Liver (tissue), 9 donors: ENCODE measurements around the gene HARBI1. TPM values are rescaled to one million over a fixed set of nuclear protein-coding genes. Genes with fewer than 3 reads are reported as not detected.

Source experiments
- DNase-seq: peaks from one replicate; pipeline ENCODE4 v3.0.0-alpha.2; 2017; ENCODE audit warnings: low spot score
- H3K27ac ChIP-seq, 2 donors: one replicate each; pipeline ENCODE4 v1.7.0; 2013; ENCODE audit warnings: inconsistent platforms in 2 of 2, low read length in 2 of 2, control low read depth in 1 of 2, low read depth in 1 of 2, mild to moderate bottlenecking in 1 of 2
- H3K27me3 ChIP-seq, 4 donors: one replicate each; pipeline versions ENCODE4 v1.6.1 to v1.7.0; 2013; ENCODE audit warnings: low read length in 3 of 4, inconsistent platforms in 1 of 4, mild to moderate bottlenecking in 1 of 4, moderate library complexity in 1 of 4; ENCODE audit not compliant: control insufficient read depth in 4 of 4, insufficient read depth in 4 of 4
- H3K36me3 ChIP-seq, 4 donors: one replicate each; pipeline versions ENCODE4 v1.6.1 to v1.7.0; 2013; ENCODE audit warnings: low read length in 3 of 4, mild to moderate bottlenecking in 3 of 4, low read depth in 1 of 4, moderate library complexity in 1 of 4; ENCODE audit not compliant: control insufficient read depth in 4 of 4, insufficient read depth in 3 of 4
- H3K4me1 ChIP-seq, 4 donors: one replicate each; pipeline versions ENCODE4 v1.6.1 to v1.7.0; 2013; ENCODE audit warnings: low read length in 3 of 4, mild to moderate bottlenecking in 3 of 4, moderate library complexity in 1 of 4; ENCODE audit not compliant: control insufficient read depth in 4 of 4, insufficient read depth in 4 of 4
- H3K4me3 ChIP-seq, 3 donors: one replicate each; pipeline versions ENCODE4 v1.6.1 to v1.7.0; 2013; ENCODE audit warnings: low read length in 3 of 3, control low read depth in 1 of 3, low read depth in 1 of 3, mild to moderate bottlenecking in 1 of 3
- H3K9ac ChIP-seq, 2 donors: one replicate each; pipeline ENCODE4 v1.7.0; 2013; ENCODE audit warnings: low read length in 2 of 2, mild to moderate bottlenecking in 2 of 2, moderate library complexity in 2 of 2, control low read depth in 1 of 2, low read depth in 1 of 2
- H3K9me3 ChIP-seq, 4 donors: one replicate each; pipeline versions ENCODE4 v1.6.1 to v1.7.0; 2013; ENCODE audit warnings: low read length in 3 of 4; ENCODE audit not compliant: control insufficient read depth in 4 of 4
- EGR1 ChIP-seq, 2 donors: IDR thresholded peaks; 2 replicates each; pipeline ENCODE4 v1.6.1; 2016 to 2018; ENCODE audit warnings: antibody characterized with exemption in 2 of 2, low read depth in 2 of 2
- FOXA1 ChIP-seq: IDR thresholded peaks from 2 replicates; pipeline ENCODE4 v1.6.1; 2016; ENCODE audit warnings: antibody characterized with exemption
- FOXA2 ChIP-seq: IDR thresholded peaks from 2 replicates; pipeline ENCODE4 v1.6.1; 2016; ENCODE audit warnings: antibody characterized with exemption
- GABPA ChIP-seq, 2 donors: IDR thresholded peaks in 1 of 2; conservative IDR thresholded peaks in 1 of 2; 2 replicates each; pipeline ENCODE4 v1.6.1; 2016; ENCODE audit warnings: antibody characterized with exemption in 2 of 2, mild to moderate bottlenecking in 1 of 2, moderate library complexity in 1 of 2
- HNF4A ChIP-seq, 2 donors: conservative IDR thresholded peaks; 2 replicates each; pipeline ENCODE4 v1.6.1; 2016; ENCODE audit warnings: antibody characterized with exemption in 2 of 2, mild to moderate bottlenecking in 2 of 2
- HNF4G ChIP-seq: IDR thresholded peaks from 2 replicates; pipeline ENCODE4 v1.6.1; 2016; ENCODE audit warnings: antibody characterized with exemption
- JUND ChIP-seq, 2 donors: IDR thresholded peaks; 2 replicates each; pipeline ENCODE4 v1.6.1; 2016; ENCODE audit warnings: antibody characterized with exemption in 2 of 2
- NR2F2 ChIP-seq: IDR thresholded peaks from 2 replicates; pipeline ENCODE4 v1.6.1; 2016; ENCODE audit warnings: antibody characterized with exemption
- RAD21 ChIP-seq, 2 donors: IDR thresholded peaks; 2 replicates each; pipeline ENCODE4 v1.6.1; 2016; ENCODE audit warnings: antibody characterized with exemption in 2 of 2, mild to moderate bottlenecking in 2 of 2
- RXRA ChIP-seq, 2 donors: IDR thresholded peaks; 2 replicates each; pipeline ENCODE4 v1.6.1; 2017 to 2018; ENCODE audit warnings: antibody characterized with exemption in 2 of 2, mild to moderate bottlenecking in 1 of 2
- SP1 ChIP-seq: IDR thresholded peaks from 2 replicates; pipeline ENCODE4 v1.6.1; 2018; ENCODE audit warnings: antibody characterized with exemption, mild to moderate bottlenecking
- TAF1 ChIP-seq: conservative IDR thresholded peaks from 2 replicates; pipeline ENCODE4 v1.6.1; 2016; ENCODE audit warnings: antibody characterized with exemption, mild to moderate bottlenecking
- YY1 ChIP-seq: IDR thresholded peaks from 2 replicates; pipeline ENCODE4 v1.6.1; 2016; ENCODE audit warnings: antibody characterized with exemption, mild to moderate bottlenecking
- WGBS: extraction: QIAGEN DNeasy Blood & Tissue Kit; methylation state at CpG from one replicate; pipeline ENCODE4 v1.1.7; 2013; 5-methylcytosine and 5-hydroxymethylcytosine counted together
- polyA plus RNA-seq, 2 donors: library from polyadenylated mRNA; stranded (reverse) in 1 of 2; unstranded in 1 of 2; fragments of 200-250 nt in 1 of 2; fragments of >200 nt in 1 of 2; fragmentation: Nextera tagmentation in 1 of 2; extraction: Ambion mirVana in 1 of 2; gene quantifications; one replicate each; pipeline versions ENCODE4 v1.2.1 to v1.2.3, GENCODE V29; 2013 to 2015
- total RNA-seq, 2 donors: library from RNA; depleted of rRNA; stranded (reverse); fragments of >200 nt; gene quantifications; one replicate each; pipeline ENCODE4 v1.2.3, GENCODE V29; 2014
- TF ChIP-seq, protein P1 (sequence below): fragments of 150-350 bp; IDR thresholded peaks from 2 replicates; pipeline ENCODE4 v1.5.1; 2017; ENCODE audit warnings: improper control_type of control experiment, low read depth, low read length; ENCODE audit not compliant: missing input control
- TF ChIP-seq, protein P2 (sequence below): IDR thresholded peaks from 2 replicates; pipeline ENCODE4 v1.6.1; 2016; ENCODE audit warnings: antibody characterized with exemption, mild to moderate bottlenecking
- TF ChIP-seq, protein P3 (sequence below): IDR thresholded peaks from 2 replicates; pipeline ENCODE4 v1.6.1; 2016; ENCODE audit warnings: antibody characterized with exemption
- TF ChIP-seq, protein P4 (sequence below): IDR thresholded peaks from 2 replicates; pipeline ENCODE4 v1.6.1; 2016; ENCODE audit warnings: antibody characterized with exemption
- TF ChIP-seq, protein P5 (sequence below): IDR thresholded peaks from 2 replicates; pipeline ENCODE4 v1.6.1; 2016; ENCODE audit warnings: antibody characterized with exemption
- donor health status: healthy.
- donor health status: healthy.
- donor health status: healthy.
- donor health status: healthy.
- donor health status: healthy.

Gene HARBI1
- total and polyA plus RNA-seq, 4 donors: 2.5 to 5.9 (median 3.3) TPM

DNA sequence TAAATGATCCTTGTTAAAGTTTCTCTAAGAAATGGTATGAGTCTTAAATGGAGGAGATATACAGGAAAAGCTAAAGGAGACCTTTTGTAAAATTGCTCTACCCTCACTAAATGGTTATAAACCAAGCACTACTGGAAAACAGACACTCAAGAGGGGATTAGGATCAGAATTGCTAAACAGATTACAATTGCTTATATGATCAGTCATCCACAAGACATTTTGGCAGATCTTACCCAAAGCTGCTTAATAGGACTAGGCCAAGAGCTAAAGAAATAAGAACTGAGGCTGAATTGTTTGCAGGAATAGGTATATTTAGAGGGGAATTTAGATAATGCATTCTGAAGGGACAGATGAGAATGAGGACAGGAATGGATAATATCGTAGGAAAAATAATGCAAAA is 9.5 kb downstream of the HARBI1 start:
- DNase-seq: no peak
- no peaks in the 10 kb centered on the region for H3K9me3 ChIP-seq
- no peak overlapping the region for H3K4me3 ChIP-seq
- TF ChIP-seq, protein P1, sequence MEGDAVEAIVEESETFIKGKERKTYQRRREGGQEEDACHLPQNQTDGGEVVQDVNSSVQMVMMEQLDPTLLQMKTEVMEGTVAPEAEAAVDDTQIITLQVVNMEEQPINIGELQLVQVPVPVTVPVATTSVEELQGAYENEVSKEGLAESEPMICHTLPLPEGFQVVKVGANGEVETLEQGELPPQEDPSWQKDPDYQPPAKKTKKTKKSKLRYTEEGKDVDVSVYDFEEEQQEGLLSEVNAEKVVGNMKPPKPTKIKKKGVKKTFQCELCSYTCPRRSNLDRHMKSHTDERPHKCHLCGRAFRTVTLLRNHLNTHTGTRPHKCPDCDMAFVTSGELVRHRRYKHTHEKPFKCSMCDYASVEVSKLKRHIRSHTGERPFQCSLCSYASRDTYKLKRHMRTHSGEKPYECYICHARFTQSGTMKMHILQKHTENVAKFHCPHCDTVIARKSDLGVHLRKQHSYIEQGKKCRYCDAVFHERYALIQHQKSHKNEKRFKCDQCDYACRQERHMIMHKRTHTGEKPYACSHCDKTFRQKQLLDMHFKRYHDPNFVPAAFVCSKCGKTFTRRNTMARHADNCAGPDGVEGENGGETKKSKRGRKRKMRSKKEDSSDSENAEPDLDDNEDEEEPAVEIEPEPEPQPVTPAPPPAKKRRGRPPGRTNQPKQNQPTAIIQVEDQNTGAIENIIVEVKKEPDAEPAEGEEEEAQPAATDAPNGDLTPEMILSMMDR: no peak
- TF ChIP-seq RXRA (IDR thresholded peaks at IDR 0.05): no peak
- no peak overlapping the region for H3K27ac ChIP-seq
- H3K9ac ChIP-seq: no peak overlapping the region
- peaks cover 0 to 2% (median 0%) of the 10 kb centered on the region in 4 donors for H3K4me1 ChIP-seq
- no peaks in the 10 kb centered on the region for H3K27me3 ChIP-seq
- whole genome bisulfite sequencing: 96% methylated on average over 1 of the region's 1 CpG
- peaks cover 0 to 4% (median 0%) of the 10 kb centered on the region in 4 donors for H3K36me3 ChIP-seq

DNA sequence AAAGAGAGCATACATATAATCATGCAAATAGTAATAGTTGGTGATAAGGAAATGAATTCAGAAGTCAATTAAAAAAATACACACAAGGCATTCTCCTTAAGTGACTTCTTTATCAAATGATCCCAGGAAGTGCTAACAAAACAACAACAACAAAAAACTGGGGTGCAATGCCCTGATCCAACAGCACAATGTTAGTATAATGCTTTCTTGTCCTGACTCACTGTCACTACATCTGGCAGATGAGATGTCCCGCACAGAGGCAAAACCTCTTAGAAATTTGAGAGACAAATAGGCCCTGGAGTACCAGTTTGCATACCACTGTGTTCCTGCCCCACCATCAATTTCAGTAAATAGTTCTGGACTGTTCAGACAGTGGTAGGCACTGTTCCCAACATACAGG is 12.2 kb downstream of the HARBI1 start:
- H3K27ac ChIP-seq: no peak overlapping the region
- H3K27me3 ChIP-seq: no peaks in the 10 kb centered on the region
- no peak for DNase-seq
- no peaks in the 10 kb centered on the region for H3K9me3 ChIP-seq
- WGBS: 92% methylated on average over 1 of the region's 1 CpG
- H3K4me1 ChIP-seq: no peaks in the 10 kb centered on the region
- H3K4me3 ChIP-seq: no peak overlapping the region
- peaks cover 0 to 4% (median 0%) of the 10 kb centered on the region in 4 donors for H3K36me3 ChIP-seq
- TF ChIP-seq SP1 (no peak), FOXA2 (no peak), HNF4A (conservative IDR thresholded peaks at IDR 0.05) (no peak), FOXA1 (no peak), TAF1 (no peak), RXRA (IDR thresholded peaks at IDR 0.05) (no peak), HNF4G (no peak), YY1 (no peak), EGR1 (IDR thresholded peaks at IDR 0.05; ENCODE audit: low read depth in 2 of 2) (no peak), NR2F2 (no peak), GABPA (IDR thresholded peaks at IDR 0.05 in 1 of 2, conservative IDR thresholded peaks at IDR 0.05 in 1 of 2) (no peak), RAD21 (IDR thresholded peaks at IDR 0.05) (no peak), JUND (IDR thresholded peaks at IDR 0.05) (no peak)
- TF ChIP-seq, protein P2, sequence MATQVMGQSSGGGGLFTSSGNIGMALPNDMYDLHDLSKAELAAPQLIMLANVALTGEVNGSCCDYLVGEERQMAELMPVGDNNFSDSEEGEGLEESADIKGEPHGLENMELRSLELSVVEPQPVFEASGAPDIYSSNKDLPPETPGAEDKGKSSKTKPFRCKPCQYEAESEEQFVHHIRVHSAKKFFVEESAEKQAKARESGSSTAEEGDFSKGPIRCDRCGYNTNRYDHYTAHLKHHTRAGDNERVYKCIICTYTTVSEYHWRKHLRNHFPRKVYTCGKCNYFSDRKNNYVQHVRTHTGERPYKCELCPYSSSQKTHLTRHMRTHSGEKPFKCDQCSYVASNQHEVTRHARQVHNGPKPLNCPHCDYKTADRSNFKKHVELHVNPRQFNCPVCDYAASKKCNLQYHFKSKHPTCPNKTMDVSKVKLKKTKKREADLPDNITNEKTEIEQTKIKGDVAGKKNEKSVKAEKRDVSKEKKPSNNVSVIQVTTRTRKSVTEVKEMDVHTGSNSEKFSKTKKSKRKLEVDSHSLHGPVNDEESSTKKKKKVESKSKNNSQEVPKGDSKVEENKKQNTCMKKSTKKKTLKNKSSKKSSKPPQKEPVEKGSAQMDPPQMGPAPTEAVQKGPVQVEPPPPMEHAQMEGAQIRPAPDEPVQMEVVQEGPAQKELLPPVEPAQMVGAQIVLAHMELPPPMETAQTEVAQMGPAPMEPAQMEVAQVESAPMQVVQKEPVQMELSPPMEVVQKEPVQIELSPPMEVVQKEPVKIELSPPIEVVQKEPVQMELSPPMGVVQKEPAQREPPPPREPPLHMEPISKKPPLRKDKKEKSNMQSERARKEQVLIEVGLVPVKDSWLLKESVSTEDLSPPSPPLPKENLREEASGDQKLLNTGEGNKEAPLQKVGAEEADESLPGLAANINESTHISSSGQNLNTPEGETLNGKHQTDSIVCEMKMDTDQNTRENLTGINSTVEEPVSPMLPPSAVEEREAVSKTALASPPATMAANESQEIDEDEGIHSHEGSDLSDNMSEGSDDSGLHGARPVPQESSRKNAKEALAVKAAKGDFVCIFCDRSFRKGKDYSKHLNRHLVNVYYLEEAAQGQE: no peak
- TF ChIP-seq, protein P3, sequence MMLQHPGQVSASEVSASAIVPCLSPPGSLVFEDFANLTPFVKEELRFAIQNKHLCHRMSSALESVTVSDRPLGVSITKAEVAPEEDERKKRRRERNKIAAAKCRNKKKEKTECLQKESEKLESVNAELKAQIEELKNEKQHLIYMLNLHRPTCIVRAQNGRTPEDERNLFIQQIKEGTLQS: no peak
- TF ChIP-seq, protein P1: no peak
- TF ChIP-seq, protein P4, sequence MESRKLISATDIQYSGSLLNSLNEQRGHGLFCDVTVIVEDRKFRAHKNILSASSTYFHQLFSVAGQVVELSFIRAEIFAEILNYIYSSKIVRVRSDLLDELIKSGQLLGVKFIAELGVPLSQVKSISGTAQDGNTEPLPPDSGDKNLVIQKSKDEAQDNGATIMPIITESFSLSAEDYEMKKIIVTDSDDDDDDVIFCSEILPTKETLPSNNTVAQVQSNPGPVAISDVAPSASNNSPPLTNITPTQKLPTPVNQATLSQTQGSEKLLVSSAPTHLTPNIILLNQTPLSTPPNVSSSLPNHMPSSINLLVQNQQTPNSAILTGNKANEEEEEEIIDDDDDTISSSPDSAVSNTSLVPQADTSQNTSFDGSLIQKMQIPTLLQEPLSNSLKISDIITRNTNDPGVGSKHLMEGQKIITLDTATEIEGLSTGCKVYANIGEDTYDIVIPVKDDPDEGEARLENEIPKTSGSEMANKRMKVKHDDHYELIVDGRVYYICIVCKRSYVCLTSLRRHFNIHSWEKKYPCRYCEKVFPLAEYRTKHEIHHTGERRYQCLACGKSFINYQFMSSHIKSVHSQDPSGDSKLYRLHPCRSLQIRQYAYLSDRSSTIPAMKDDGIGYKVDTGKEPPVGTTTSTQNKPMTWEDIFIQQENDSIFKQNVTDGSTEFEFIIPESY: no peak
- TF ChIP-seq, protein P5, sequence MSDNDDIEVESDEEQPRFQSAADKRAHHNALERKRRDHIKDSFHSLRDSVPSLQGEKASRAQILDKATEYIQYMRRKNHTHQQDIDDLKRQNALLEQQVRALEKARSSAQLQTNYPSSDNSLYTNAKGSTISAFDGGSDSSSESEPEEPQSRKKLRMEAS: no peak
- no peak overlapping the region for H3K9ac ChIP-seq
